ENCODE data around the gene SCN4B. TPM values are rescaled to one million over a fixed set of nuclear protein-coding genes. Genes with fewer than 3 reads are reported as not detected.

SCN4B gene
- total and polyA plus RNA-seq, 8 donors = 0.75 to 3.6 (median 1.6) TPM; not detected in 3

DNA sequence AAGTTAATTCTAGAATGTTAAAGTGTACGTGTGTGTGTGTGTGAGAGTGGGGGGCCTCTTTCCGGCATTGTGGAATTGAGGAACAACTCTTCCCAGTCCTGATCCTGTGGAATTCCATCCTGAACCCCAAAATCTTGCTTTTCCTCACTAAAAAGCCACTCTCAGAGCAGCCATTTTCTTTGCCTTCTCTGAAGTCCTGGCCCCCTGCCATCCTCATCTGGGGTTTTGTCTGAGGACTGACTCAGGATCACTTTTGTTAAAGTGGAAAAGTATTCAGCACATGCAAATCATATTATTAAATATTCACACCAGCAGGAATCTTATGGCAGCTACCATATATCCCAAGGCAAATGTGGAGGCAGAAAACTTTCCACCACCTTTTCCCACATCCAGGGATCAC, 3.8 kb downstream of the SCN4B start:
- DNase-seq = no peak
- no peak overlapping the region for H3K27ac ChIP-seq
- TF ChIP-seq POLR2A (IDR thresholded peaks at IDR 0.05) = no peak
- TF ChIP-seq EP300 (IDR thresholded peaks at IDR 0.05) = no peak
- no peak for TF ChIP-seq POLR2AphosphoS5 (IDR thresholded peaks at IDR 0.05)
- intact Hi-C loops (cut with DNase I; ENCODE audit: low total_unique reads) = no loop called here
- H3K9me3 ChIP-seq = no peaks in the 10 kb centered on the region
- 72 to 94% (median 86%) methylated on average over 2 of the region's 2 CpGs for WGBS, 5 donors
- peaks cover 9 to 63% (median 24%) of the 10 kb centered on the region in 3 donors for H3K27me3 ChIP-seq
- no peaks in the 10 kb centered on the region for H3K36me3 ChIP-seq
- H3K4me3 ChIP-seq = no peak overlapping the region
- peaks cover 20 to 41% (median 33%) of the 10 kb centered on the region in 4 donors for H3K4me1 ChIP-seq

- intact Hi-C loops (cut with DNase I; ENCODE audit: low total_unique reads) = no loop called here
- 82 to 92% (median 89%) methylated on average over 4 to 8 of the region's 8 CpGs for WGBS, 5 donors
- H3K27me3 ChIP-seq = peaks cover 2 to 63% (median 18%) of the 10 kb centered on the region in 3 donors
- DNase-seq = no peak
- no peak overlapping the region for H3K27ac ChIP-seq
- H3K9me3 ChIP-seq = no peaks in the 10 kb centered on the region
- no peaks in the 10 kb centered on the region for H3K36me3 ChIP-seq
- H3K4me1 ChIP-seq = peaks cover 18 to 36% (median 29%) of the 10 kb centered on the region in 4 donors
- no peak overlapping the region for H3K4me3 ChIP-seq
- TF ChIP-seq POLR2A (IDR thresholded peaks at IDR 0.05) (no peak), CTCF (IDR thresholded peaks at IDR 0.05) (no peak), EP300 (IDR thresholded peaks at IDR 0.05) (no peak), POLR2AphosphoS5 (IDR thresholded peaks at IDR 0.05) (no peak)
These were observed 4.4 kb downstream of the SCN4B start for GRCh38 chr11:118148240-118148639.

GRCh38 chr11:118147502-118147901, 5.1 kb downstream of the SCN4B start:
- H3K4me3 ChIP-seq = no peak overlapping the region
- H3K36me3 ChIP-seq = no peaks in the 10 kb centered on the region
- no peak overlapping the region for H3K27ac ChIP-seq
- H3K4me1 ChIP-seq = peaks cover 11 to 28% (median 22%) of the 10 kb centered on the region in 4 donors
- intact Hi-C loops (cut with DNase I; ENCODE audit: low total_unique reads) = no loop called here
- DNase-seq = no peak
- H3K9me3 ChIP-seq = no peaks in the 10 kb centered on the region
- TF ChIP-seq EP300 (IDR thresholded peaks at IDR 0.05) (no peak), POLR2AphosphoS5 (IDR thresholded peaks at IDR 0.05) (no peak), CTCF (IDR thresholded peaks at IDR 0.05) (no peak), POLR2A (IDR thresholded peaks at IDR 0.05) (no peak)
- 34 to 60% (median 46%) methylated on average over 3 of the region's 3 CpGs for WGBS, 5 donors
- peaks cover 0 to 63% (median 11%) of the 10 kb centered on the region in 3 donors for H3K27me3 ChIP-seq

DNA sequence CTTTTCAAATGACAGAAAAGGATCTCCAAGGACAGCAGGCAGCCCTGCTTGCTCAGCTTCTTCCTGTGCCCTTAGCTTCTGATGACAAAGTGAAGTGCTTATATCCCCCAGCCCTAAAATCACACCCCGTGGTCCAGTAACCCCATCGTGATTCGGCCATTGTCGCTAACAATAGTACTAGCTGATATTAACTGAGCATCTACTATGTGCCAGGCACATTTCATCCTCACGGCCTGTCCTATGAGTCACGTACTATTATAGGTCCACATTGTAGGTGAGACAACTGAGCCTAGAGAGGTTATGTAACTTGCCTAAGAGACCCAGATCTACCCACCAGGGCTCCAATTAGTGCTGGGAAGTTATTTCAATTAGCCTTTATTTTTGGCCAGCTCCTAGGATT, 6.1 kb downstream of the SCN4B start:
- H3K4me3 ChIP-seq = no peak overlapping the region
- no peak for DNase-seq

More for the DNA sequence above, 6.1 kb downstream of the SCN4B start:
- peak overlapping the region in 2 of 5 donors; percentile 49 to 54 for H3K27ac ChIP-seq
- 88 to 96% (median 90%) methylated on average over 6 of the region's 6 CpGs for WGBS, 5 donors
- no peak for TF ChIP-seq POLR2AphosphoS5 (IDR thresholded peaks at IDR 0.05)
- TF ChIP-seq CTCF (IDR thresholded peaks at IDR 0.05) = no peak
- TF ChIP-seq POLR2A (IDR thresholded peaks at IDR 0.05) = no peak
- no peak for TF ChIP-seq EP300 (IDR thresholded peaks at IDR 0.05)
- peaks cover 0 to 63% (median 7%) of the 10 kb centered on the region in 3 donors for H3K27me3 ChIP-seq
- no peaks in the 10 kb centered on the region for H3K9me3 ChIP-seq
- H3K36me3 ChIP-seq = no peaks in the 10 kb centered on the region
- intact Hi-C loops (cut with DNase I; ENCODE audit: low total_unique reads) = no loop called here
- H3K4me1 ChIP-seq = peaks cover 6 to 19% (median 12%) of the 10 kb centered on the region in 4 donors

Measured in stomach (tissue), 9 donors.